Mesendoderm (in vitro differentiated cells): ENCODE measurements around the gene NECAB3.
A peak's percentile ranks its signal among the peaks of the same experiment; 100 is the strongest.

Experiments
- DNase-seq: peaks from one replicate; pipeline ENCODE4 v3.0.0; 2013
- H2AK5ac ChIP-seq: 2 replicates; pipeline ENCODE4 v1.6.1; 2013; ENCODE audit warnings: low read length, inconsistent platforms
- H2BK120ac ChIP-seq: 2 replicates; pipeline ENCODE4 v1.6.1; 2013; ENCODE audit warnings: low read depth, mild to moderate bottlenecking, low read length, moderate library complexity, mixed read lengths
- H2BK15ac ChIP-seq: replicated peaks from 2 replicates; pipeline ENCODE4 v1.6.1; 2013; ENCODE audit warnings: low read depth, mild to moderate bottlenecking, moderate library complexity
- H2BK5ac ChIP-seq: 2 replicates; pipeline ENCODE4 v1.6.1; 2013; ENCODE audit warnings: low read length, inconsistent platforms
- H3K18ac ChIP-seq: 2 replicates; pipeline ENCODE4 v1.6.1; 2013; ENCODE audit warnings: mild to moderate bottlenecking, low read length, mixed read lengths
- H3K23ac ChIP-seq: one replicate; pipeline ENCODE4 v1.6.1; 2013; ENCODE audit warnings: low read length
- H3K27ac ChIP-seq: 2 replicates; pipeline ENCODE4 v1.5.1; 2013; ENCODE audit warnings: low read depth, mild to moderate bottlenecking, inconsistent platforms, low read length, moderate library complexity
- H3K27me3 ChIP-seq: 2 replicates; pipeline ENCODE4 v1.6.1; 2013; ENCODE audit warnings: low read length, control low read depth, mild to moderate bottlenecking, inconsistent platforms; ENCODE audit not compliant: insufficient read depth, poor library complexity
- H3K36me3 ChIP-seq: 2 replicates; pipeline ENCODE4 v1.6.1; 2013; ENCODE audit warnings: low read length, inconsistent platforms; ENCODE audit not compliant: control insufficient read depth, insufficient read depth
- H3K4ac ChIP-seq: one replicate; pipeline ENCODE4 v1.6.1; 2013; ENCODE audit warnings: low read depth, mild to moderate bottlenecking, low read length, moderate library complexity
- H3K4me1 ChIP-seq: 2 replicates; pipeline ENCODE4 v1.6.1; 2013; ENCODE audit warnings: low read depth, low read length, inconsistent platforms; ENCODE audit not compliant: control insufficient read depth
- H3K4me2 ChIP-seq: 2 replicates; pipeline ENCODE4 v1.6.1; 2013; ENCODE audit warnings: low read length
- H3K4me3 ChIP-seq: 2 replicates; pipeline ENCODE4 v1.5.1; 2013; ENCODE audit warnings: mild to moderate bottlenecking, low read length
- H3K56ac ChIP-seq: one replicate; pipeline ENCODE4 v1.6.1; 2013; ENCODE audit warnings: low read length
- H3K79me1 ChIP-seq: 2 replicates; pipeline ENCODE4 v1.6.1; 2013; ENCODE audit warnings: low read length, inconsistent platforms
- H3K79me2 ChIP-seq: 2 replicates; pipeline ENCODE4 v1.6.1; 2013; ENCODE audit warnings: mild to moderate bottlenecking, low read length; ENCODE audit not compliant: control insufficient read depth, insufficient read depth
- H3K9ac ChIP-seq: 2 replicates; pipeline ENCODE4 v1.6.1; 2013; ENCODE audit warnings: low read length, inconsistent platforms
- H4K5ac ChIP-seq: one replicate; pipeline ENCODE4 v1.6.1; 2013; ENCODE audit warnings: low read length
- H4K8ac ChIP-seq: one replicate; pipeline ENCODE4 v1.6.1; 2013; ENCODE audit warnings: low read depth, mild to moderate bottlenecking, control low read depth, low read length, moderate library complexity
- WGBS: extraction: QIAGEN DNeasy Blood & Tissue Kit; methylation state at CpG from one replicate; pipeline ENCODE4 v1.1.7; 2013; ENCODE audit warnings: low lambda C conversion rate, missing lambda C conversion rate; ENCODE audit not compliant: insufficient coverage; ENCODE audit errors: extremely low coverage; 5-methylcytosine and 5-hydroxymethylcytosine counted together

Gene NECAB3

GRCh38 chr20:33713865-33714367 is 39.7 kb upstream of the NECAB3 start:
- Histone ChIP-seq H2BK5ac (no peak overlapping the region), H3K27me3 (no peaks in the 10 kb centered on the region), H3K79me2 (no peaks in the 10 kb centered on the region), H3K23ac (no peak overlapping the region), H3K4me2 (no peak overlapping the region), H4K5ac (no peak overlapping the region), H3K4ac (no peak overlapping the region), H2AK5ac (no peak overlapping the region), H3K56ac (no peak overlapping the region), H4K8ac (no peak overlapping the region), H3K36me3 (no peaks in the 10 kb centered on the region), H2BK15ac (no peak overlapping the region), H3K9ac (no peak overlapping the region), H3K4me3 (no peak overlapping the region), H3K27ac (no peak overlapping the region), H3K79me1 (no peaks in the 10 kb centered on the region), H2BK120ac (no peak overlapping the region), H3K18ac (no peak overlapping the region), H3K4me1 (no peaks in the 10 kb centered on the region)
- DNase-seq: no peak
- WGBS: no CpG with 5 or more reads among the region's 10 CpGs

- Histone ChIP-seq H3K4me1 (no peaks in the 10 kb centered on the region), H3K79me1 (no peaks in the 10 kb centered on the region), H3K4ac (no peak overlapping the region), H3K56ac (no peak overlapping the region), H2AK5ac (no peak overlapping the region), H3K18ac (no peak overlapping the region), H3K36me3 (no peaks in the 10 kb centered on the region), H4K5ac (no peak overlapping the region), H3K79me2 (no peaks in the 10 kb centered on the region), H3K23ac (no peak overlapping the region), H3K4me2 (no peak overlapping the region), H3K27me3 (no peaks in the 10 kb centered on the region), H3K4me3 (no peak overlapping the region), H3K27ac (no peak overlapping the region), H2BK120ac (no peak overlapping the region), H3K9ac (no peak overlapping the region), H4K8ac (no peak overlapping the region), H2BK15ac (no peak overlapping the region), H2BK5ac (no peak overlapping the region)
- DNase-seq: no peak
- WGBS: no CpG with 5 or more reads among the region's 1 CpG
Observed at GRCh38 chr20:33711446-33711738, 37.2 kb upstream of the NECAB3 start.

DNA sequence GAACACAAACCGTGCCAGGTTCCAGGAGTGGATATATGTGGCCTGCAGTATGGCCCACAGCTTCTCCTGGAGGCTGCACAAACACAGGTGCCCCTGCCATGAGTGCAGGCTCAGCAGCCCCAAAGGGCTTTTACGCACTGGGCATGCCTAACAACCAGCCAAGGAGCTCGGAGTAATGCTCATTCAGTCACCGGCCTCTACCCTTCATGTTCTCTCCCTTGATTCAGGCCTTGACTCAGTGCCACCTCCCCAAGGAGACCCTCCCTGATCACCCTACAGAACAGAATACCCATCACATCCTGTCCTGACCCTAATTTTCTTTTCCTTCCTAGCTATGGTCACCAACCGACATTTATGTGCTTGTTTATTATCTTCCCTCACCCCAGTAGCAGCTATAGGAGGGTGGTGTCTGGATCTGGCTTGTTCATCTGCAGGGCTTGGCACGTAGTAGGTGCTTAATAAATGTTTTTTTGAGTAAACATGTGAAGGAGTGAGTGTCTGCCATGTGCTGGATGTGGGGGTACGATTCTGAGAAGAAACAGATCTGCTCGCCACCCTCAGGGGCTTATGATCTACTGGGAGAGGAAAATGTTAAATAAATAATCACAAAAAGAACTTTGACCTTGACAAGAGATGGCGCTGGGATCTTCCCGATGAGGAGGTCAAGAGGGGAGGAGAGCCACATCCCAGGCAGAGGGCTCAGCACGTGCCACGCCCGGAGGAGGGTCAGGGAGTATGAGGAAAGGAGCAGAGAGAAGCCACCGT is 36.6 kb upstream of the NECAB3 start:
- Histone ChIP-seq H3K27ac (no peak overlapping the region), H2AK5ac (no peak overlapping the region), H2BK15ac (no peak overlapping the region), H3K4me2 (no peak overlapping the region), H3K27me3 (no peaks in the 10 kb centered on the region), H3K23ac (no peak overlapping the region), H3K18ac (no peak overlapping the region), H3K56ac (no peak overlapping the region), H3K36me3 (no peaks in the 10 kb centered on the region), H3K9ac (no peak overlapping the region), H2BK120ac (no peak overlapping the region), H4K5ac (no peak overlapping the region), H3K4me1 (no peaks in the 10 kb centered on the region), H2BK5ac (no peak overlapping the region), H3K4ac (no peak overlapping the region), H3K79me1 (no peaks in the 10 kb centered on the region), H3K4me3 (no peak overlapping the region), H3K79me2 (no peaks in the 10 kb centered on the region), H4K8ac (no peak overlapping the region)
- no CpG with 5 or more reads among the region's 14 CpGs for WGBS
- DNase-seq: no peak

- Histone ChIP-seq H3K79me2 (no peaks in the 10 kb centered on the region), H3K27ac (no peak overlapping the region), H3K23ac (no peak overlapping the region), H3K9ac (no peak overlapping the region), H3K56ac (no peak overlapping the region), H3K27me3 (no peaks in the 10 kb centered on the region), H3K79me1 (no peaks in the 10 kb centered on the region), H3K18ac (no peak overlapping the region), H4K8ac (no peak overlapping the region), H2BK15ac (no peak overlapping the region), H3K4ac (no peak overlapping the region), H3K36me3 (no peaks in the 10 kb centered on the region), H3K4me1 (no peaks in the 10 kb centered on the region), H2BK120ac (no peak overlapping the region), H2BK5ac (no peak overlapping the region), H3K4me3 (no peak overlapping the region), H4K5ac (no peak overlapping the region), H3K4me2 (no peak overlapping the region), H2AK5ac (no peak overlapping the region)
- peak; percentile 49 for DNase-seq
- WGBS: 100% methylated on average over 4 of the region's 16 CpGs
Observed at GRCh38 chr20:33709905-33710541, 35.8 kb upstream of the NECAB3 start.

GRCh38 chr20:33709398-33709797 is 35.2 kb upstream of the NECAB3 start:
- H3K56ac ChIP-seq: no peak overlapping the region
- no peak overlapping the region for H4K5ac ChIP-seq
- no peak overlapping the region for H3K4ac ChIP-seq
- H3K18ac ChIP-seq: no peak overlapping the region
- no peak overlapping the region for H3K4me3 ChIP-seq
- H3K79me1 ChIP-seq: no peaks in the 10 kb centered on the region
- H3K79me2 ChIP-seq: no peaks in the 10 kb centered on the region
- no peak overlapping the region for H4K8ac ChIP-seq
- no peak overlapping the region for H3K27ac ChIP-seq
- H2BK5ac ChIP-seq: no peak overlapping the region
- no peaks in the 10 kb centered on the region for H3K27me3 ChIP-seq
- H2BK120ac ChIP-seq: no peak overlapping the region
- no CpG with 5 or more reads among the region's 2 CpGs for WGBS
- no peak overlapping the region for H3K9ac ChIP-seq
- H3K4me2 ChIP-seq: no peak overlapping the region
- H2AK5ac ChIP-seq: no peak overlapping the region
- no peaks in the 10 kb centered on the region for H3K36me3 ChIP-seq
- peak; percentile 34 for DNase-seq
- no peaks in the 10 kb centered on the region for H3K4me1 ChIP-seq
- no peak overlapping the region for H2BK15ac ChIP-seq
- no peak overlapping the region for H3K23ac ChIP-seq
